OCI-LY7 (cell line): ENCODE data around the gene KLF18. TPM values are rescaled to one million over a fixed set of nuclear protein-coding genes. Genes with fewer than 3 reads are reported as not detected.

Experiments used
- BruUV-seq: library from RNA; stranded (reverse); fragments of 400-500 nt; replicated peaks from 2 replicates; lab custom pipeline; 2021; lab: Mats Ljungman, UMichigan
- CTCF ChIA-PET: fragments of 300-600 bp; sonication (Branson Sonifier 250); formaldehyde crosslinking; loops from one replicate; lab custom pipeline; 2022; ENCODE audit warnings: antibody characterized with exemption; ENCODE audit not compliant: unreplicated experiment; lab: Charles Lee
- POLR2A ChIA-PET: fragments of 300-600 bp; sonication (Branson Sonifier 250); formaldehyde crosslinking; loops from one replicate; lab custom pipeline; 2022; ENCODE audit warnings: antibody characterized with exemption; lab: Charles Lee
- DNase-seq: peaks from one replicate; pipeline ENCODE4 v3.0.0-alpha.2; 2015; ENCODE audit warnings: low spot score
- H2AFZ ChIP-seq: fragments of 200-600 bp; sonication (generic), shearing (Covaris generic); 2 replicates; pipeline ENCODE4 v1.6.1; 2014; ENCODE audit warnings: mild to moderate bottlenecking, antibody characterized with exemption, low read length, moderate library complexity
- H3K27ac ChIP-seq: fragments of 200-600 bp; sonication (generic); 2 replicates; pipeline ENCODE4 v1.5.1; 2014; ENCODE audit warnings: mixed run types, low read depth, mild to moderate bottlenecking, moderate library complexity, low read length, inconsistent platforms; ENCODE audit not compliant: poor library complexity, severe bottlenecking
- H3K36me3 ChIP-seq: fragments of 200-600 bp; sonication (generic); 2 replicates; pipeline ENCODE4 v1.6.1; 2014; ENCODE audit warnings: mild to moderate bottlenecking, antibody characterized with exemption, low read length, moderate library complexity, mixed read lengths; ENCODE audit not compliant: insufficient read depth
- H3K4me1 ChIP-seq: fragments of 200-600 bp; sonication (generic); 2 replicates; pipeline ENCODE4 v1.5.1; 2014; ENCODE audit warnings: mild to moderate bottlenecking, low read length; ENCODE audit not compliant: insufficient read depth, poor library complexity, severe bottlenecking
- H3K4me2 ChIP-seq: fragments of 200-600 bp; sonication (generic); 2 replicates; pipeline ENCODE4 v1.6.1; 2014; ENCODE audit warnings: mild to moderate bottlenecking, low read length
- H3K4me3 ChIP-seq: fragments of 200-600 bp; sonication (generic); 2 replicates; pipeline ENCODE4 v1.5.1; 2014; ENCODE audit warnings: mild to moderate bottlenecking, low read depth, low read length; ENCODE audit not compliant: poor library complexity, severe bottlenecking
- H3K79me2 ChIP-seq: fragments of 200-600 bp; sonication (generic); 2 replicates; pipeline ENCODE4 v1.6.1; 2016; ENCODE audit warnings: low read depth, mild to moderate bottlenecking, low read length, moderate library complexity, mixed read lengths; ENCODE audit not compliant: insufficient read depth
- H3K9me2 ChIP-seq: fragments of 200-600 bp; sonication (generic); 2 replicates; pipeline ENCODE4 v1.6.1; 2016; ENCODE audit warnings: mild to moderate bottlenecking, low read length, mixed read lengths; ENCODE audit not compliant: insufficient read depth
- H3K9me3 ChIP-seq: fragments of 200-600 bp; sonication (generic); 2 replicates; pipeline ENCODE4 v1.6.1; 2014; ENCODE audit warnings: mild to moderate bottlenecking, mixed run types, low read length, mixed read lengths
- H4K20me1 ChIP-seq: fragments of 200-600 bp; sonication (generic); 2 replicates; pipeline ENCODE4 v1.6.1; 2014; ENCODE audit warnings: mild to moderate bottlenecking, antibody characterized with exemption, low read length, moderate library complexity, mixed read lengths; ENCODE audit not compliant: insufficient read depth
- EZH2phosphoT487 ChIP-seq: fragments of 200-600 bp; sonication (generic); IDR thresholded peaks from 2 replicates; pipeline ENCODE4 v1.6.1; 2018; ENCODE audit warnings: low read depth, borderline replicate concordance, mild to moderate bottlenecking, mixed run types, antibody characterized with exemption, low read length, moderate library complexity, mixed read lengths
- intact Hi-C: fragments of 100-400 bp; cut with micrococcal nuclease; formaldehyde crosslinking; loops from one replicate; pipeline ENCODE4 v1.10.0; 2022; ENCODE audit not compliant: unreplicated experiment
- total RNA-seq, 2 experiments: library from RNA; depleted of rRNA in 1 of 2; stranded (reverse); fragments of >200 nt in 1 of 2; shearing (Covaris generic) in 1 of 2; gene quantifications; 2 replicates each; pipeline ENCODE4 v1.2.3, GENCODE V29; 2014 to 2022
- TF ChIP-seq, protein P1 (sequence below): fragments of 200-600 bp; sonication (generic); conservative IDR thresholded peaks from 2 replicates; pipeline ENCODE4 v1.5.1; 2014; ENCODE audit warnings: mild to moderate bottlenecking, antibody characterized with exemption, low read length, moderate library complexity, mixed read lengths

KLF18 gene
- total RNA-seq, 2 experiments from 2014 or later = not detected

- Histone ChIP-seq H3K4me1 (no peaks in the 10 kb centered on the region), H4K20me1 (no peaks in the 10 kb centered on the region), H3K4me2 (no peak overlapping the region), H3K9me2 (no peaks in the 10 kb centered on the region), H3K36me3 (no peaks in the 10 kb centered on the region), H3K27ac (no peak overlapping the region), H3K79me2 (no peaks in the 10 kb centered on the region), H2AFZ (no peak overlapping the region), H3K9me3 (no peaks in the 10 kb centered on the region), H3K4me3 (no peak overlapping the region)
- POLR2A ChIA-PET = no interaction called here
- no TSS peak for BruUV-seq
- no peak for DNase-seq
- TF ChIP-seq EZH2phosphoT487 = no peak
- TF ChIP-seq, protein P1, sequence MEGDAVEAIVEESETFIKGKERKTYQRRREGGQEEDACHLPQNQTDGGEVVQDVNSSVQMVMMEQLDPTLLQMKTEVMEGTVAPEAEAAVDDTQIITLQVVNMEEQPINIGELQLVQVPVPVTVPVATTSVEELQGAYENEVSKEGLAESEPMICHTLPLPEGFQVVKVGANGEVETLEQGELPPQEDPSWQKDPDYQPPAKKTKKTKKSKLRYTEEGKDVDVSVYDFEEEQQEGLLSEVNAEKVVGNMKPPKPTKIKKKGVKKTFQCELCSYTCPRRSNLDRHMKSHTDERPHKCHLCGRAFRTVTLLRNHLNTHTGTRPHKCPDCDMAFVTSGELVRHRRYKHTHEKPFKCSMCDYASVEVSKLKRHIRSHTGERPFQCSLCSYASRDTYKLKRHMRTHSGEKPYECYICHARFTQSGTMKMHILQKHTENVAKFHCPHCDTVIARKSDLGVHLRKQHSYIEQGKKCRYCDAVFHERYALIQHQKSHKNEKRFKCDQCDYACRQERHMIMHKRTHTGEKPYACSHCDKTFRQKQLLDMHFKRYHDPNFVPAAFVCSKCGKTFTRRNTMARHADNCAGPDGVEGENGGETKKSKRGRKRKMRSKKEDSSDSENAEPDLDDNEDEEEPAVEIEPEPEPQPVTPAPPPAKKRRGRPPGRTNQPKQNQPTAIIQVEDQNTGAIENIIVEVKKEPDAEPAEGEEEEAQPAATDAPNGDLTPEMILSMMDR = no peak
- CTCF ChIA-PET = no interaction called here
- intact Hi-C loops = no loop called here
Measured at GRCh38 chr1:44100183-44100868, 41.1 kb downstream of the KLF18 start.

GRCh38 chr1:44094047-44094446 is 47.4 kb downstream of the KLF18 start:
- Histone ChIP-seq H3K4me2 (no peak overlapping the region), H2AFZ (no peak overlapping the region), H3K79me2 (no peaks in the 10 kb centered on the region), H3K9me2 (no peaks in the 10 kb centered on the region), H3K4me3 (no peak overlapping the region), H3K36me3 (no peaks in the 10 kb centered on the region), H3K9me3 (no peaks in the 10 kb centered on the region), H4K20me1 (no peaks in the 10 kb centered on the region), H3K4me1 (no peaks in the 10 kb centered on the region), H3K27ac (no peak overlapping the region)
- POLR2A ChIA-PET = no interaction called here
- BruUV-seq = no TSS peak
- CTCF ChIA-PET = no interaction called here
- TF ChIP-seq, protein P1 = no peak
- no peak for DNase-seq
- intact Hi-C loops = no loop called here

GRCh38 chr1:44090429-44091252 is 50.8 kb downstream of the KLF18 start:
- no peaks in the 10 kb centered on the region for H4K20me1 ChIP-seq
- intact Hi-C loops = no loop called here
- no peaks in the 10 kb centered on the region for H3K79me2 ChIP-seq
- no peaks in the 10 kb centered on the region for H3K4me1 ChIP-seq
- no TSS peak for BruUV-seq
- no peaks in the 10 kb centered on the region for H3K9me2 ChIP-seq
- H3K36me3 ChIP-seq = no peaks in the 10 kb centered on the region
- no peak overlapping the region for H2AFZ ChIP-seq
- DNase-seq = no peak
- POLR2A ChIA-PET = no interaction called here
- CTCF ChIA-PET = no interaction called here
- no peak overlapping the region for H3K27ac ChIP-seq
- H3K4me3 ChIP-seq = no peak overlapping the region
- H3K9me3 ChIP-seq = no peaks in the 10 kb centered on the region
- no peak for TF ChIP-seq EZH2phosphoT487
- TF ChIP-seq, protein P1 = no peak
- no peak overlapping the region for H3K4me2 ChIP-seq
